Lung (tissue), 12 donors: Measurements from ENCODE around the gene CSMD2. TPM values are rescaled to one million over a fixed set of nuclear protein-coding genes. Genes with fewer than 3 reads are reported as not detected.

Experiments used
- ATAC-seq: fragments of 200-7000 bp; cut with Tn5 transposase; one replicate; pipeline ENCODE4 v1.9.1; 2020; ENCODE audit warnings: moderate number of reproducible peaks; ENCODE audit not compliant: insufficient read depth, low FRiP score
- DNase-seq, 3 donors: peaks; one replicate each; pipeline ENCODE4 v3.0.0-alpha.2; 2013 to 2017
- H3K27ac ChIP-seq, 2 donors: one replicate each; pipeline ENCODE4 v1.5.1; 2013; ENCODE audit warnings: mild to moderate bottlenecking in 2 of 2, moderate library complexity in 2 of 2, control low read depth in 1 of 2, inconsistent platforms in 1 of 2, low read depth in 1 of 2, low read length in 1 of 2
- H3K27me3 ChIP-seq, 3 donors: one replicate each; pipeline ENCODE4 v1.5.1; 2013; ENCODE audit warnings: low read length in 2 of 3; ENCODE audit not compliant: control insufficient read depth in 3 of 3, insufficient read depth in 3 of 3
- H3K36me3 ChIP-seq, 4 donors: one replicate each; pipeline ENCODE4 v1.5.1; 2013; ENCODE audit warnings: low read length in 4 of 4, mild to moderate bottlenecking in 1 of 4, moderate library complexity in 1 of 4; ENCODE audit not compliant: control insufficient read depth in 4 of 4, insufficient read depth in 4 of 4
- H3K4me1 ChIP-seq, 5 donors: one replicate each; pipeline ENCODE4 v1.5.1; 2013; ENCODE audit warnings: low read length in 5 of 5, mild to moderate bottlenecking in 2 of 5, moderate library complexity in 1 of 5; ENCODE audit not compliant: control insufficient read depth in 5 of 5, insufficient read depth in 5 of 5
- H3K4me3 ChIP-seq: one replicate; pipeline ENCODE4 v1.5.1; 2013; ENCODE audit warnings: mild to moderate bottlenecking, control low read depth, moderate library complexity
- H3K9ac ChIP-seq, 2 donors: one replicate each; pipeline ENCODE4 v1.5.1; 2013; ENCODE audit warnings: low read length in 2 of 2, control low read depth in 1 of 2; ENCODE audit not compliant: insufficient read depth in 1 of 2
- H3K9me3 ChIP-seq, 4 donors: one replicate each; pipeline ENCODE4 v1.5.1; 2013; ENCODE audit warnings: low read length in 3 of 4, mild to moderate bottlenecking in 1 of 4, moderate library complexity in 1 of 4; ENCODE audit not compliant: control insufficient read depth in 4 of 4, insufficient read depth in 3 of 4
- WGBS, 2 donors: extraction: QIAGEN DNeasy Blood & Tissue Kit; methylation state at CpG; one replicate each; pipeline ENCODE4 v1.1.7; 2013; 5-methylcytosine and 5-hydroxymethylcytosine counted together
- polyA plus RNA-seq, 2 donors: library from polyadenylated mRNA; stranded (reverse); fragments of 200-250 nt; gene quantifications; one replicate each; pipeline ENCODE4 v1.2.1, GENCODE V29; 2013
- total RNA-seq, 2 donors: library from RNA; depleted of rRNA in 1 of 2; stranded (reverse); fragments of >200 nt in 1 of 2; gene quantifications; one replicate each; pipeline ENCODE4 v1.2.1, GENCODE V29; 2014 to 2021
- TF ChIP-seq, protein P1 (sequence below): IDR thresholded peaks from 2 replicates; pipeline ENCODE4 v1.5.1; 2012; ENCODE audit warnings: mild to moderate bottlenecking; ENCODE audit errors: control extremely low read depth, extremely low read depth
- donor health status: control.
- donor health status: control.
- donor health status: Bipolar disorder and iron deficiency.
- donor health status: healthy.
- donor health status: DM: yes; HTN: yes; CAD: no.

CSMD2 gene
- total and polyA plus RNA-seq, 4 donors = 0.11 to 1.2 (median 0.39) TPM

DNA sequence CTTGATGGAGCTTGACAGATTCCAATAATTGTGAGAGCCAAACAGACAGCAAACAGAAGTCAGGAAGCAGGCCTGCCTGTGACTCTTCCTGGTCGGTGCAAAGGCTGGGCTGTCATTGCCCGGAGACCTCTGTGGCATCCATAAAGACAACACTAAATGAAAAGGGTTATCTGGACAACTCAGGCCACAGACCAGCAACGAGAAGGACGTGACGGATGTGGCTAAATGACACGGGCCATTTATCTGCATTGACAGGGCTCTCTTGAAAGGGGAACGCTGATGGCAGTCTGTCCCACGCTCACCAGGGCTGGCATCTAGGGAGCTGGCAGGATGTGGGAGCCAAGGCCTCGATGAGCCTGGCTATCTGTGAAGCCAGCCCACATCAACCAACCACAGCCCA is 266.1 kb downstream of the CSMD2 start:
- ATAC-seq = no peak
- 58 to 62% methylated on average over 9 of the region's 9 CpGs for WGBS, 2 donors
- Histone ChIP-seq H3K27ac (no peak overlapping the region), H3K4me1 (peaks cover 0 to 2% (median 0%) of the 10 kb centered on the region in 5 donors), H3K9ac (no peak overlapping the region), H3K27me3 (peaks cover 0 to 2% (median 0%) of the 10 kb centered on the region in 3 donors), H3K36me3 (no peaks in the 10 kb centered on the region), H3K4me3 (no peak overlapping the region), H3K9me3 (peaks cover 0 to 5% (median 0%) of the 10 kb centered on the region in 4 donors)
- DNase-seq = no peak
- TF ChIP-seq, protein P1, sequence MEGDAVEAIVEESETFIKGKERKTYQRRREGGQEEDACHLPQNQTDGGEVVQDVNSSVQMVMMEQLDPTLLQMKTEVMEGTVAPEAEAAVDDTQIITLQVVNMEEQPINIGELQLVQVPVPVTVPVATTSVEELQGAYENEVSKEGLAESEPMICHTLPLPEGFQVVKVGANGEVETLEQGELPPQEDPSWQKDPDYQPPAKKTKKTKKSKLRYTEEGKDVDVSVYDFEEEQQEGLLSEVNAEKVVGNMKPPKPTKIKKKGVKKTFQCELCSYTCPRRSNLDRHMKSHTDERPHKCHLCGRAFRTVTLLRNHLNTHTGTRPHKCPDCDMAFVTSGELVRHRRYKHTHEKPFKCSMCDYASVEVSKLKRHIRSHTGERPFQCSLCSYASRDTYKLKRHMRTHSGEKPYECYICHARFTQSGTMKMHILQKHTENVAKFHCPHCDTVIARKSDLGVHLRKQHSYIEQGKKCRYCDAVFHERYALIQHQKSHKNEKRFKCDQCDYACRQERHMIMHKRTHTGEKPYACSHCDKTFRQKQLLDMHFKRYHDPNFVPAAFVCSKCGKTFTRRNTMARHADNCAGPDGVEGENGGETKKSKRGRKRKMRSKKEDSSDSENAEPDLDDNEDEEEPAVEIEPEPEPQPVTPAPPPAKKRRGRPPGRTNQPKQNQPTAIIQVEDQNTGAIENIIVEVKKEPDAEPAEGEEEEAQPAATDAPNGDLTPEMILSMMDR = no peak

DNA sequence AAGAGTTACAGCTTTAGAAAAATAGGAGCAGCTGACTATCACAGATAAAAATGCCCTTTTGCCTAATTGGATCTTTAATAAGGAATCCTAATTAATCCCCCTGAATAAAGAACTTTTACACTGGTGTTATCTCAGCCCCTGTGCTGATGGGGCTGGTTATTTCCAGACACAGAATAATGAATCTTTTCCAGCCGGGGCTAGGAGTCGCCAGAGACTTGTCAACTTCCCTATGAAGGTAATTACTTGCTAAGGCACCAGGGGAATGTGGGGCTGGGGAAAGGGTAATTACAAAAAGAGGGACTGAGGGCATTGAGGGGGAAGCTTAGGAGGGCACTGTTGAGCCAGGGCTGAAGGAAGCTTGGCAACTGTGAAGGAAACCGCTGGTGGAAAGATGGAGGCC is 266.6 kb downstream of the CSMD2 start:
- TF ChIP-seq, protein P1 = no peak
- Histone ChIP-seq H3K9me3 (peaks cover 0 to 5% (median 0%) of the 10 kb centered on the region in 4 donors), H3K4me1 (peaks cover 0 to 2% (median 0%) of the 10 kb centered on the region in 5 donors), H3K4me3 (no peak overlapping the region), H3K27me3 (peaks cover 0 to 2% (median 0%) of the 10 kb centered on the region in 3 donors), H3K27ac (no peak overlapping the region), H3K9ac (no peak overlapping the region), H3K36me3 (no peaks in the 10 kb centered on the region)
- no peak for DNase-seq
- 63 to 66% methylated on average over 3 of the region's 3 CpGs for WGBS, 2 donors
- no peak for ATAC-seq

DNA sequence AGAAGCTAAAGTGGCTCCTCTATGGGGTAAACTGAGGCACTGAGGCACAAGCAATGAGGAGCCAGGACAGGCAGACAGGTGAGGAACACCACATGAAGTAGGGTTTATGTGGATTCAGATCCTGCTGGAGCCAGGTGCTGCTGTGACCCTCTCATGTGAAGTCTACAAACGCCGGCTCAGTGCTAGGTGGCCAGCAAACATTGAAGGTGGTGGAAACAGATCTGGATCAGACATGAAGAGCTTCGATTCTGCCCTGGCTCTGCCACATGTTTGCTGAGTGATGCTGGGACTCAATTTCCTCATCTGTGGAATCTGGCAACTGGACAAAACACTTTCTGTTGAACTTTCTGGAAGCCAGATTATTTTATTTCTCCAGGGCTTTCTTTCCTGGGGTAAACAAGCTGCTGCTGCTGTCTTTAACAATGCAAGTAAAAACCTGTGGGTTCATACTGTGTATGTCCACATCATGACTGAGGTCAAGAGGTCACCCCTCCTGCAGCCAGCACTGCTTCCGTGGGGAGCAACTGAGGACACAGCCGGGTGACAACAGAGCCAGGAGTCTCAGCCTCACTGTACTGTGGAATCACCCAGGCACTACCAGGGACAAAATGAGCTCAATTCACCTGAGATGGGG is 267.8 kb downstream of the CSMD2 start:
- Histone ChIP-seq H3K36me3 (no peaks in the 10 kb centered on the region), H3K4me1 (peaks cover 0 to 2% (median 0%) of the 10 kb centered on the region in 5 donors), H3K9me3 (peaks cover 0 to 5% (median 0%) of the 10 kb centered on the region in 4 donors), H3K27me3 (peaks cover 0 to 2% (median 0%) of the 10 kb centered on the region in 3 donors), H3K4me3 (no peak overlapping the region), H3K9ac (no peak overlapping the region), H3K27ac (no peak overlapping the region)
- TF ChIP-seq, protein P1 = no peak
- 75 to 79% methylated on average over 5 of the region's 5 CpGs for whole genome bisulfite sequencing, 2 donors
- DNase-seq (no peak), ATAC-seq (no peak)
